Measurements from ENCODE around the gene SLC25A29. TPM values are rescaled to one million over a fixed set of nuclear protein-coding genes. Genes with fewer than 3 reads are reported as not detected.

Gene SLC25A29
- total RNA-seq, 2 donors from 2014 or later = 24.7 to 34.0 TPM

DNA sequence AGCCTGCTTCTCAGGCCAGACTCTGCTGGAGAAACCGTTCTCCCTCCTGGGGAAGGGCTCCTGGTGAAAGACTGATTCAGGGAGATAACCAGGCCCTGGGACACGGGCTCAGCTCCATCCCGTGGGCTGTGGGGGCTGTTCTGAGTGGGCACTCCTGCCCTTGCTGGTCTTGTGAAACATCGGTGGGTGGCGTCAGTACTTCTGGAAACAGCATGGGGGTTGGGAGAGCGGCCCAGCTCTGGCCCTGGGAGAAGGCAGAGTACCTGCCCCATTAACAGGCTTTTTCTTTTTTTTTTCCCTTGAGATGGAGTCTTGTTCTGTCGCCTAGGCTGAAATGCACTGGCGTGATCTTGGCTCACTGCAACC is 17.7 kb upstream of the SLC25A29 start:
- Histone ChIP-seq H3K4me3 (no peak overlapping the region), H3K27ac (no peak overlapping the region), H3K9me3 (no peaks in the 10 kb centered on the region), H3K27me3 (no peaks in the 10 kb centered on the region), H3K36me3 (no peaks in the 10 kb centered on the region), H3K4me1 (no peaks in the 10 kb centered on the region)
- TF ChIP-seq, protein P1, sequence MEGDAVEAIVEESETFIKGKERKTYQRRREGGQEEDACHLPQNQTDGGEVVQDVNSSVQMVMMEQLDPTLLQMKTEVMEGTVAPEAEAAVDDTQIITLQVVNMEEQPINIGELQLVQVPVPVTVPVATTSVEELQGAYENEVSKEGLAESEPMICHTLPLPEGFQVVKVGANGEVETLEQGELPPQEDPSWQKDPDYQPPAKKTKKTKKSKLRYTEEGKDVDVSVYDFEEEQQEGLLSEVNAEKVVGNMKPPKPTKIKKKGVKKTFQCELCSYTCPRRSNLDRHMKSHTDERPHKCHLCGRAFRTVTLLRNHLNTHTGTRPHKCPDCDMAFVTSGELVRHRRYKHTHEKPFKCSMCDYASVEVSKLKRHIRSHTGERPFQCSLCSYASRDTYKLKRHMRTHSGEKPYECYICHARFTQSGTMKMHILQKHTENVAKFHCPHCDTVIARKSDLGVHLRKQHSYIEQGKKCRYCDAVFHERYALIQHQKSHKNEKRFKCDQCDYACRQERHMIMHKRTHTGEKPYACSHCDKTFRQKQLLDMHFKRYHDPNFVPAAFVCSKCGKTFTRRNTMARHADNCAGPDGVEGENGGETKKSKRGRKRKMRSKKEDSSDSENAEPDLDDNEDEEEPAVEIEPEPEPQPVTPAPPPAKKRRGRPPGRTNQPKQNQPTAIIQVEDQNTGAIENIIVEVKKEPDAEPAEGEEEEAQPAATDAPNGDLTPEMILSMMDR (IDR thresholded peaks at IDR 0.05) = no peak
- no peak for DNase-seq (ENCODE audit: low spot score)

GRCh38 chr14:100323121-100323941 is 17.1 kb upstream of the SLC25A29 start, which contains the start of gene SLC25A47:
Gene SLC25A47 (plus strand): TSS chr14:100323339. CDS start chr14:100323415, 76 bp downstream.
- H3K4me3 ChIP-seq = no peak within 1 kb of the TSS
- no peaks in the 10 kb centered on the region for H3K27me3 ChIP-seq
- DNase-seq (ENCODE audit: low spot score) = no peak
- H3K4me1 ChIP-seq = peaks cover 0 to 3% of the 10 kb centered on the region in 2 donors
- H3K9me3 ChIP-seq = no peaks in the 10 kb centered on the region
- no peak within 1 kb of the TSS for H3K27ac ChIP-seq
- TF ChIP-seq, protein P1 (IDR thresholded peaks at IDR 0.05) = no peak
- no peaks in the 10 kb centered on the region for H3K36me3 ChIP-seq

GRCh38 chr14:100322138-100322957 is 16.1 kb upstream of the SLC25A29 start:
- Histone ChIP-seq H3K4me3 (no peak overlapping the region), H3K4me1 (peaks cover 0 to 5% of the 10 kb centered on the region in 2 donors), H3K9me3 (no peaks in the 10 kb centered on the region), H3K36me3 (no peaks in the 10 kb centered on the region), H3K27ac (no peak overlapping the region), H3K27me3 (no peaks in the 10 kb centered on the region)
- DNase-seq (ENCODE audit: low spot score) = no peak
- TF ChIP-seq, protein P1 (IDR thresholded peaks at IDR 0.05) = no peak

DNA sequence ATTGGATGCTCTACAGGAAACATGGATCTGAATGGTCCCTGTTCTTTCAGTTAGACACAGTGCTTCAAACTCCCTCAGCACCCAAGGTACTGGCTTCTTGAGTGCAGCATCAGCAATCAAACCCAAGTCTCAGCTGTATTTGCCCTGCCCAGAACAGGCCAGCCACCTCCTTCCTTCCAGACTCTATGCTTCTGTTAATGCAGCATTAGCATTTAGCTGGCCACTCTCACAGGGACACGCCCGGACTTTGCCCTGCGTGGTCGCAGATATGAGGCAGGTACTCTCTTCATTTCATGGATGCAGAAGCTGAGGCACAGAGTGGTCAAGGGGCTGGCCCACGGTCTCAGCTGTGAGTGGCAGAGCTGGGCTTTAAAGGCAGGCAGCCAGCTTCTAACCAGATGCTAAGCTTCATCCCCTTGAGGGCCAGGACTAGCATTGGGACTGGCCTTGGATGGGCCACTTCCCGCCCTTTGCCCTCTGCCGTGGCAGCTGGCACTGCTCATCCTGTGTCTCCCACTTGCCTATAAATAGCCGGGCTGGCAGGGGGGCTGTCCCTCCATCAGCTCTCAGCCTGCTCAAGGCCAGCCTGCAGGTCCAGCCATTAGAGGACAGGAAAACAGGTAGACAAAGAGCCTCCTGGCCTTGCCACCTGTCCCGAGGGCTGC is 15.4 kb upstream of the SLC25A29 start:
- Histone ChIP-seq H3K27ac (no peak overlapping the region), H3K4me1 (peaks cover 0 to 5% of the 10 kb centered on the region in 2 donors), H3K4me3 (no peak overlapping the region), H3K36me3 (no peaks in the 10 kb centered on the region), H3K9me3 (no peaks in the 10 kb centered on the region), H3K27me3 (no peaks in the 10 kb centered on the region)
- no peak for DNase-seq (ENCODE audit: low spot score)
- TF ChIP-seq, protein P1 (IDR thresholded peaks at IDR 0.05) = no peak

DNA sequence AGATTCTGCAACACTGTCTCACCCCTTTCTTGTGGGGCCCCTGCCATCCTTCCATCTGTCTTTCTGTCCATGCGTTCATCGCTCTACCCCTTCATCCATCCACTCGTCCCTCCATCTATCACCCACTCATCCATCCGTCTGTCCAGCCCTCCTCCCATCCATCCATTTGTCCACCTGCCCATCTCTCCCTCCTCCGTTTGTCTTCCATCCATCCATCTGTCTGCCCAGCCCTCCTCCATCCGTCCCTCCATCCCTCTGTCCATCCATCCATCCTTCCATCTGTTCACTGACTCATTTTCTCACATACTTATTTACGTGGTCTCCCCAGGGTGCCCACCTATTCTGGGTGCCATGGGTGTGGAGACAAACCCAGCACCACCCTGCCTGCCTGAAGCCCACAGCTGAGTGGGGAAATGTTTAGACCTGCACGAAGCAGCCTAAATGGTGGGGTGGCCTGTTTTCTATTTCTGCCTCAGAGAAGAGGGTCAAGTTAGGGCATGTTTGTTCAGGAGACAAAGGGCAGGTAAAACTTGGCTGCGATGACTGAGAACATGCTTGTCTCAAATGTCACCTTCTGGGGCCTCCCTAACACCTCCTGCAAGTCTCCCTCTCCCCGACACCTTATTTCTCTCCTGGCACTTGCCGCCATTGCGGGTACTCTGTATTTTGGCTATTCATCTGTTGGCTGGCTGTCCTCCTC is 14.1 kb upstream of the SLC25A29 start:
- DNase-seq (ENCODE audit: low spot score) = no peak

More for the DNA sequence above, 14.1 kb upstream of the SLC25A29 start:
- Histone ChIP-seq H3K4me3 (no peak overlapping the region), H3K9me3 (no peaks in the 10 kb centered on the region), H3K4me1 (peaks cover 0 to 5% of the 10 kb centered on the region in 2 donors), H3K27ac (no peak overlapping the region), H3K27me3 (no peaks in the 10 kb centered on the region), H3K36me3 (no peaks in the 10 kb centered on the region)
- TF ChIP-seq, protein P1 (IDR thresholded peaks at IDR 0.05) = no peak

All from right atrium auricular region (tissue), 2 donors.